Brain pericyte (primary cell): ENCODE data around the gene SLC25A34.

ENCODE experiments used
- DNase-seq: peaks from one replicate; pipeline ENCODE4 v3.0.0-alpha.2; 2012; ENCODE audit warnings: low read depth, low spot score

Gene SLC25A34

GRCh38 chr1:15733218-15733725 is 2.8 kb upstream of the SLC25A34 start:
- DNase-seq = no peak

- DNase-seq = no peak
Measured at GRCh38 chr1:15733726-15734226, 2.3 kb upstream of the SLC25A34 start.

- no peak for DNase-seq
Measured at GRCh38 chr1:15734296-15734695, 1.8 kb upstream of the SLC25A34 start.

GRCh38 chr1:15734901-15735300 is 1.2 kb upstream of the SLC25A34 start:
- no peak for DNase-seq

GRCh38 chr1:15735304-15736037 is 587 bp upstream of the SLC25A34 start:
- no peak for DNase-seq

GRCh38 chr1:15736892-15737261 is 819 bp downstream of the SLC25A34 start:
- no peak for DNase-seq

- DNase-seq = no peak
Measured at GRCh38 chr1:15737324-15738319, 1.6 kb downstream of the SLC25A34 start.

- no peak for DNase-seq
Measured at GRCh38 chr1:15738416-15739113, 2.5 kb downstream of the SLC25A34 start.

GRCh38 chr1:15739259-15739658 is 3.2 kb downstream of the SLC25A34 start:
- no peak for DNase-seq

GRCh38 chr1:15739745-15740144 is 3.7 kb downstream of the SLC25A34 start:
- DNase-seq = no peak

GRCh38 chr1:15740924-15741850 is 5.1 kb downstream of the SLC25A34 start:
- no peak for DNase-seq

- DNase-seq = no peak
Measured at GRCh38 chr1:15742339-15742801, 6.3 kb downstream of the SLC25A34 start, which contains the start of gene TMEM82. TSS of gene TMEM82 (plus strand) at chr1:15742499. CDS start at chr1:15742560, 61 bp downstream.

GRCh38 chr1:15744122-15744679 is 8.1 kb downstream of the SLC25A34 start:
- DNase-seq = no peak

- no peak for DNase-seq
Measured at GRCh38 chr1:15747378-15747777, 11.3 kb downstream of the SLC25A34 start.

GRCh38 chr1:15748264-15748663 is 12.2 kb downstream of the SLC25A34 start:
- DNase-seq = no peak

- no peak for DNase-seq
Measured at GRCh38 chr1:15748690-15749398, 12.8 kb downstream of the SLC25A34 start.

GRCh38 chr1:15749399-15750291 is 13.6 kb downstream of the SLC25A34 start:
- DNase-seq = no peak

GRCh38 chr1:15750924-15751323 is 14.9 kb downstream of the SLC25A34 start:
- DNase-seq = no peak
